ENCODE measurements around the gene DGKI. TPM values are rescaled to one million over a fixed set of nuclear protein-coding genes. Genes with fewer than 3 reads are reported as not detected.

The DGKI gene
- polyA plus RNA-seq, 1 donor = 1.4 TPM

- Histone ChIP-seq H3K4me3 (ENCODE audit: low read length) (no peak overlapping the region), H3K27ac (ENCODE audit: low read length) (no peak overlapping the region), H3K36me3 (ENCODE audit: control insufficient read depth, insufficient read depth, low read length) (no peaks in the 10 kb centered on the region), H3K4me1 (ENCODE audit: control insufficient read depth, insufficient read depth, low read length) (no peaks in the 10 kb centered on the region), H3K27me3 (ENCODE audit: control insufficient read depth, insufficient read depth, low read length) (no peaks in the 10 kb centered on the region), H3K9me3 (ENCODE audit: control insufficient read depth, low read depth, low read length) (no peaks in the 10 kb centered on the region)
- WGBS (ENCODE audit: insufficient coverage, low lambda C conversion rate) = no CpG with 5 or more reads among the region's 5 CpGs
- DNase-seq = no peak
Measured at GRCh38 chr7:137404660-137405317, 442.0 kb downstream of the DGKI start.

DNA sequence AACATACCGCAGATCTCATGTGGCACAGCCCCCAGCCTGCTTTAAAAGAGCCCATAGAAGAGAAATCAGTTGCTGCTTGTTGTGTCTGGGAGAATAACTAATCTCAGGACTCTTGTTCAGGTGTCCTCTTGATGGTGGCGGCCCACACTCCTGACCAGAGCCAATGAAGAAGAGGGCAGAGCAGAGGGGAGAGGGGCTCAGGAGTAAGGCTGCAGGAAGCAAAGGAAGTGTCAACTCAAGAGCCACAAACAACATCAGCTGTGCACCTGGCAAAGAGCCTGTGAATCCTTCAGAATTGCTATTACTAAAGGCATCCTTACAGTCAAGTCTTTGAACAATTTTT is 443.4 kb downstream of the DGKI start:
- Histone ChIP-seq H3K9me3 (ENCODE audit: control insufficient read depth, low read depth, low read length) (no peaks in the 10 kb centered on the region), H3K27ac (ENCODE audit: low read length) (no peak overlapping the region), H3K4me1 (ENCODE audit: control insufficient read depth, insufficient read depth, low read length) (no peaks in the 10 kb centered on the region), H3K4me3 (ENCODE audit: low read length) (no peak overlapping the region), H3K36me3 (ENCODE audit: control insufficient read depth, insufficient read depth, low read length) (no peaks in the 10 kb centered on the region), H3K27me3 (ENCODE audit: control insufficient read depth, insufficient read depth, low read length) (no peaks in the 10 kb centered on the region)
- DNase-seq = no peak
- WGBS (ENCODE audit: insufficient coverage, low lambda C conversion rate) = no CpG with 5 or more reads among the region's 2 CpGs

- Histone ChIP-seq H3K4me1 (ENCODE audit: control insufficient read depth, insufficient read depth, low read length) (no peaks in the 10 kb centered on the region), H3K27me3 (ENCODE audit: control insufficient read depth, insufficient read depth, low read length) (no peaks in the 10 kb centered on the region), H3K9me3 (ENCODE audit: control insufficient read depth, low read depth, low read length) (no peaks in the 10 kb centered on the region), H3K27ac (ENCODE audit: low read length) (no peak overlapping the region), H3K36me3 (ENCODE audit: control insufficient read depth, insufficient read depth, low read length) (no peaks in the 10 kb centered on the region), H3K4me3 (ENCODE audit: low read length) (no peak overlapping the region)
- 54% methylated on average over 2 of the region's 10 CpGs for WGBS (ENCODE audit: insufficient coverage, low lambda C conversion rate)
- no peak for DNase-seq
Measured at GRCh38 chr7:137402536-137403352, 444.0 kb downstream of the DGKI start.

DNA sequence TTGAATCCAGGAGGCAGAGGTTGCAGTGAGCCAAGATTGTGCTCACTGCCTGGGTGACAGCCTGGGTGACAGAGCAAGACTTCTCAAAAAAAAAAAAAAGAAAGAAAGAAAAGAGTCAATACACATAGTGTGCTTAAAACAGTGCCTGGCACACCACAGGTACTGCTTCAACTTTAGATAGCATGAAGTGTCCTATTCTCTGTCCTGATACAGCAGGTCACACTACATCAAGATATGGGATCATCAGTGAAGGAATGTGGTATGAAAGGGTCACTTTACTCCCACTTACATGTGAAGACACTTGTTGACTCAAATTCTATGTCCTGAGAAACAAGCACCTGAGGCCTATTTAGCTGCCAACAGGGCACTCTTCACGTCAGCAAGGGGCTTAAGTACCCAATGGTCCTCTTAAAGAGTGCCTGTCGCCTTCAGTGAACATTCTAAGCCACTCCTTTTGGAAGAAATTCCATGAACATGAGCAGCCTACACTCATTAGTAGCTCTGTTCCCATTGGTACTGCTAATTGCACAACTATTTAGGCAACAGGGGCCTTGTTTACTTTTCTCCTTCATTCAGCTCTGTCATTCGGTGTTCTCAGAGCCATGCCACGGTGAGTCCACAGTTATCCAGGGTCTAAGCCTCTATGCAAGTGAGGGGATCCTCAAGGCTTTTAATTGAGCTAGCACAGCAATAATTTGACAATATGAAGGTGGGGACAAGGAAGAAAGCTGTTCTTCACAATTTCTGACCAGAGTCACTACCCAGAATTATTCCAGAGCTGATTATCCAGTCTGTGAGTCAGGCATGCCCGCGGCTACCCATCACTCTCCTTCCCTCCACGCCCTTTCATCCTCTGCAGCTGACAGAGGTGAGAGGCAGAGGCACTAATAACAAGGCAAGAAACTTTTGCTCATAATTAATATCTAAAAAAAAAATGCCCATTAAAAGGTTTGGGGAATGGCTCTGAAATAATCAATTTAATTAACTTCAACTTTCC is 446.6 kb downstream of the DGKI start:
- Histone ChIP-seq H3K4me3 (ENCODE audit: low read length) (no peak overlapping the region), H3K9me3 (ENCODE audit: control insufficient read depth, low read depth, low read length) (no peaks in the 10 kb centered on the region), H3K27ac (ENCODE audit: low read length) (no peak overlapping the region), H3K36me3 (ENCODE audit: control insufficient read depth, insufficient read depth, low read length) (no peaks in the 10 kb centered on the region), H3K4me1 (ENCODE audit: control insufficient read depth, insufficient read depth, low read length) (no peaks in the 10 kb centered on the region), H3K27me3 (ENCODE audit: control insufficient read depth, insufficient read depth, low read length) (no peaks in the 10 kb centered on the region)
- DNase-seq = no peak
- no CpG with 5 or more reads among the region's 7 CpGs for WGBS (ENCODE audit: insufficient coverage, low lambda C conversion rate)

DNA sequence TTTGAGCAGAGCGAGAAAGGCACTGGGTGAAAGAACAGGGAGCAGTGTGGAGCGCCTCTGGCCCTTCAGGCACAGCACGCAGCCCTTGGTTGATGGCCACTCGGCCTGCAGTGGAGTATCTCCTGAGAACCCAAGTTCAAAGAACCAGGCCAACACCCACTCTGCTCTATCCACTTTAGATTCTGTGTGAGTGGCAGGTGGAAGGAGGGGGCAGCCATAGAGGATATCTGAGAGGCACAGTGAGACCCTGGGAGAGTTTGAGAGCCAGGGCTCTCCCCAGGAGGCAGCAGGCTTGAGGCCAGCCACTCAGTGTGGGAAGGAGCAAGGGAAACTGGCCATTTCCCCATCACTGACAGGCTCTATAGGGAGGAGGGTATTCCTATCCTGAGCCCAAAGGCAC is 450.7 kb downstream of the DGKI start:
- no peak overlapping the region for H3K27ac ChIP-seq (ENCODE audit: low read length)
- WGBS (ENCODE audit: insufficient coverage, low lambda C conversion rate) = 92% methylated on average over 2 of the region's 4 CpGs

DNA sequence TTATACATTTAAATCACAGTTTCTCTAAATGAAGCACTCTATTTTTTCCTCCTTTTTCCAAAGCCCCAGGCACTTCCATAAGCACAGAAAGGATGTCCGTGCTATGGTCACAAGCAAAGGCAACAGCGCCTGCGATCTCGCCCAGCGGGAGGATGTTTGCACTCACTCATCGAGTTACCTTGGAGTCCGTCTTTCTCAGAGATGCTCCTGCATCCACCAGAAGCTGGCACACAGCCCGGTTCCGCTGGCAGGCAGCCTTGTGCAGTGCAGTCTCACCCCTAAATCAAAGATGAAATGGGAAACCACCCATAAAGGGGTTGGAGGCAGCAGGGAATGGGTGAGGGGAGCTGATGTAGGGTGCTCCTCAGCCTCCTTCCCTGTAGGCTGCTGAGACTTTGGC is 451.4 kb downstream of the DGKI start:
- no peak for DNase-seq
- no CpG with 5 or more reads among the region's 9 CpGs for WGBS (ENCODE audit: insufficient coverage, low lambda C conversion rate)
- Histone ChIP-seq H3K4me3 (ENCODE audit: low read length) (no peak overlapping the region), H3K9me3 (ENCODE audit: control insufficient read depth, low read depth, low read length) (no peaks in the 10 kb centered on the region), H3K4me1 (ENCODE audit: control insufficient read depth, insufficient read depth, low read length) (no peaks in the 10 kb centered on the region), H3K27ac (ENCODE audit: low read length) (no peak overlapping the region), H3K27me3 (ENCODE audit: control insufficient read depth, insufficient read depth, low read length) (no peaks in the 10 kb centered on the region), H3K36me3 (ENCODE audit: control insufficient read depth, insufficient read depth, low read length) (no peaks in the 10 kb centered on the region)

More for the DNA sequence above, 450.7 kb downstream of the DGKI start:
- no peaks in the 10 kb centered on the region for H3K27me3 ChIP-seq (ENCODE audit: control insufficient read depth, insufficient read depth, low read length)
- no peak for DNase-seq
- no peaks in the 10 kb centered on the region for H3K36me3 ChIP-seq (ENCODE audit: control insufficient read depth, insufficient read depth, low read length)
- no peak overlapping the region for H3K4me3 ChIP-seq (ENCODE audit: low read length)
- H3K4me1 ChIP-seq (ENCODE audit: control insufficient read depth, insufficient read depth, low read length) = no peaks in the 10 kb centered on the region
- H3K9me3 ChIP-seq (ENCODE audit: control insufficient read depth, low read depth, low read length) = no peaks in the 10 kb centered on the region

DNA sequence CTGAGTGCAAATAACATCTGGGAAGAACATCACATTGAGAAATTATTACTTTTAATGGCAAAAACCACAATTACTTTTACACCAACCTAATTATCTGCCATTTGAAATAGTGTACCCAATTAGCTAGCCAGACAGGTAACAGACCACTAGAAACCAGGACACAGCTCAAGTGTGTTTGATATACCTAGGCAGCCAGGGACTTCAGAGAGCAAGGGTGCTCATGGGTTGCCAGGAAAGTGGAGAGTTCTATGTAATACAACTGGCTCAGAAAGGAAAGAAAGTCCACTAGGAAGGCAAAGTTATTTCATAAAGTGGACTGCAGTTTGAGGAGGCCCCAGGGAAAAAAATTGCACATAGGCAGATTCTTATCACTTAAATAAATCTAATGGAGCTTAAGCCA is 453.2 kb downstream of the DGKI start:
- H3K27ac ChIP-seq (ENCODE audit: low read length) = no peak overlapping the region
- no peaks in the 10 kb centered on the region for H3K9me3 ChIP-seq (ENCODE audit: control insufficient read depth, low read depth, low read length)
- DNase-seq = no peak
- H3K4me3 ChIP-seq (ENCODE audit: low read length) = no peak overlapping the region
- no peaks in the 10 kb centered on the region for H3K27me3 ChIP-seq (ENCODE audit: control insufficient read depth, insufficient read depth, low read length)
- no peaks in the 10 kb centered on the region for H3K36me3 ChIP-seq (ENCODE audit: control insufficient read depth, insufficient read depth, low read length)
- H3K4me1 ChIP-seq (ENCODE audit: control insufficient read depth, insufficient read depth, low read length) = no peaks in the 10 kb centered on the region

- Histone ChIP-seq H3K36me3 (ENCODE audit: control insufficient read depth, insufficient read depth, low read length) (no peaks in the 10 kb centered on the region), H3K27ac (ENCODE audit: low read length) (no peak overlapping the region), H3K4me3 (ENCODE audit: low read length) (no peak overlapping the region), H3K4me1 (ENCODE audit: control insufficient read depth, insufficient read depth, low read length) (no peaks in the 10 kb centered on the region), H3K27me3 (ENCODE audit: control insufficient read depth, insufficient read depth, low read length) (no peaks in the 10 kb centered on the region), H3K9me3 (ENCODE audit: control insufficient read depth, low read depth, low read length) (no peaks in the 10 kb centered on the region)
- WGBS (ENCODE audit: insufficient coverage, low lambda C conversion rate) = no CpG with 5 or more reads among the region's 1 CpG
- peak in 1 of 2 donors; percentile 33 for DNase-seq
Measured at GRCh38 chr7:137390076-137390475, 456.7 kb downstream of the DGKI start.

- no peaks in the 10 kb centered on the region for H3K36me3 ChIP-seq (ENCODE audit: control insufficient read depth, insufficient read depth, low read length)
- DNase-seq = no peak
- no peaks in the 10 kb centered on the region for H3K27me3 ChIP-seq (ENCODE audit: control insufficient read depth, insufficient read depth, low read length)
- no peak overlapping the region for H3K4me3 ChIP-seq (ENCODE audit: low read length)
- H3K4me1 ChIP-seq (ENCODE audit: control insufficient read depth, insufficient read depth, low read length) = no peaks in the 10 kb centered on the region
- H3K27ac ChIP-seq (ENCODE audit: low read length) = no peak overlapping the region
- WGBS (ENCODE audit: insufficient coverage, low lambda C conversion rate) = 100% methylated on average over 1 of the region's 1 CpG
- no peaks in the 10 kb centered on the region for H3K9me3 ChIP-seq (ENCODE audit: control insufficient read depth, low read depth, low read length)
Measured at GRCh38 chr7:137388916-137389315, 457.9 kb downstream of the DGKI start.

DNA sequence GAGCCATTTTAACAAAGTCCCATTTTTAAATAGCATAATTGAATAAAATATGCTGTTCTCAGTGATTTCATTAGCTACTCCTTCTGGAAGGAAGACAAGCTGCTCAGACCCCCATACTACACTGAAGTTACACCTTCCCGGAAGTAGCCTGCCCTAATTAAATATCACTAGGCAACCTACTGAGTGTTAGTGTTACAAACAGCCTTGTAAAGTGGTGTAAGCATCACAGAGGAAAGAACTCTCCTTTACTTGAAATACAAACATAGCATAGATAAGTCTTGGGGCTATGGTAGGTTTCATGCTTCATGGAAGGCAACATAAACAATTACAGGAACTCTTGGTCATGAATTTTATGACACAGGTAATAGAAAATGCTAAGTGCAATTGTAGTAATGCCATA is 459.8 kb downstream of the DGKI start:
- H3K27ac ChIP-seq (ENCODE audit: low read length) = no peak overlapping the region
- H3K4me3 ChIP-seq (ENCODE audit: low read length) = no peak overlapping the region
- WGBS (ENCODE audit: insufficient coverage, low lambda C conversion rate) = no CpG with 5 or more reads among the region's 1 CpG
- DNase-seq = no peak
- no peaks in the 10 kb centered on the region for H3K9me3 ChIP-seq (ENCODE audit: control insufficient read depth, low read depth, low read length)
- no peaks in the 10 kb centered on the region for H3K36me3 ChIP-seq (ENCODE audit: control insufficient read depth, insufficient read depth, low read length)
- no peaks in the 10 kb centered on the region for H3K4me1 ChIP-seq (ENCODE audit: control insufficient read depth, insufficient read depth, low read length)
- H3K27me3 ChIP-seq (ENCODE audit: control insufficient read depth, insufficient read depth, low read length) = no peaks in the 10 kb centered on the region
